ENCODE results near the gene TOR1AIP1.
"Not testable (repeated sequence)": the region's sequence is repeated elsewhere in the genome, so short reads cannot be mapped to it uniquely, and the experiment has no call there.

Gene TOR1AIP1

GRCh38 chr1:179929955-179930798 is 48.1 kb downstream of the TOR1AIP1 start:
- no peak overlapping the region for H3K4me3 ChIP-seq (ENCODE audit: low read length)
- DNase-seq (ENCODE audit: low read depth, low spot score): no peak

- no peak for DNase-seq (ENCODE audit: low read depth, low spot score)
Observed at GRCh38 chr1:179930867-179931266, 48.8 kb downstream of the TOR1AIP1 start.

GRCh38 chr1:179933219-179933618 is 51.1 kb downstream of the TOR1AIP1 start:
- DNase-seq (ENCODE audit: low read depth, low spot score): no peak

More at GRCh38 chr1:179930867-179931266, 48.8 kb downstream of the TOR1AIP1 start:
- no peak overlapping the region for H3K4me3 ChIP-seq (ENCODE audit: low read length)

GRCh38 chr1:179935909-179936496 is 53.9 kb downstream of the TOR1AIP1 start:
- DNase-seq (ENCODE audit: low read depth, low spot score): no peak
- H3K4me3 ChIP-seq (ENCODE audit: low read length): no peak overlapping the region

More at GRCh38 chr1:179933219-179933618, 51.1 kb downstream of the TOR1AIP1 start:
- no peak overlapping the region for H3K4me3 ChIP-seq (ENCODE audit: low read length)

- H3K4me3 ChIP-seq (ENCODE audit: low read length): no peak overlapping the region
- DNase-seq (ENCODE audit: low read depth, low spot score): no peak
Observed at GRCh38 chr1:179937668-179938254, 55.7 kb downstream of the TOR1AIP1 start.

- H3K4me3 ChIP-seq (ENCODE audit: low read length): no peak overlapping the region
- DNase-seq (ENCODE audit: low read depth, low spot score): no peak
Observed at GRCh38 chr1:179938752-179939151, 56.7 kb downstream of the TOR1AIP1 start.

GRCh38 chr1:179939941-179940340 is 57.9 kb downstream of the TOR1AIP1 start:
- H3K4me3 ChIP-seq (ENCODE audit: low read length): no peak overlapping the region
- DNase-seq (ENCODE audit: low read depth, low spot score): no peak

GRCh38 chr1:179941454-179941853 is 59.4 kb downstream of the TOR1AIP1 start:
- DNase-seq (ENCODE audit: low read depth, low spot score): no peak
- no peak overlapping the region for H3K4me3 ChIP-seq (ENCODE audit: low read length)

- no peak for DNase-seq (ENCODE audit: low read depth, low spot score)
Observed at GRCh38 chr1:179950651-179951050, 68.6 kb downstream of the TOR1AIP1 start.

GRCh38 chr1:179951383-179952144 is 69.5 kb downstream of the TOR1AIP1 start:
- H3K4me3 ChIP-seq (ENCODE audit: low read length): no peak overlapping the region

More at GRCh38 chr1:179950651-179951050, 68.6 kb downstream of the TOR1AIP1 start:
- H3K4me3 ChIP-seq (ENCODE audit: low read length): no peak overlapping the region

GRCh38 chr1:179952186-179952585 is 70.1 kb downstream of the TOR1AIP1 start:
- DNase-seq (ENCODE audit: low read depth, low spot score): no peak
- H3K4me3 ChIP-seq (ENCODE audit: low read length): no peak overlapping the region

More at GRCh38 chr1:179951383-179952144, 69.5 kb downstream of the TOR1AIP1 start:
- no peak for DNase-seq (ENCODE audit: low read depth, low spot score)

GRCh38 chr1:179953974-179954492 is 71.9 kb downstream of the TOR1AIP1 start:
- no peak for DNase-seq (ENCODE audit: low read depth, low spot score)
- peak overlapping the region; percentile 74 for H3K4me3 ChIP-seq (ENCODE audit: low read length)

GRCh38 chr1:179954493-179955286 is 72.6 kb downstream of the TOR1AIP1 start, which contains the start of gene CEP350:
Gene CEP350, plus strand, starts transcription at chr1:179954810. Its CDS starts 31,372 bp downstream, at chr1:179986182.
- H3K4me3 ChIP-seq (ENCODE audit: low read length): peak within 1 kb of the TSS; percentile 74
- peak; percentile 100 for DNase-seq (ENCODE audit: low read depth, low spot score)

- H3K4me3 ChIP-seq (ENCODE audit: low read length): peak overlapping the region; percentile 74
- no peak for DNase-seq (ENCODE audit: low read depth, low spot score)
Observed at GRCh38 chr1:179955287-179955680, 73.2 kb downstream of the TOR1AIP1 start.

GRCh38 chr1:179955731-179956130 is 73.6 kb downstream of the TOR1AIP1 start:
- no peak for DNase-seq (ENCODE audit: low read depth, low spot score)

GRCh38 chr1:179958359-179958758 is 76.3 kb downstream of the TOR1AIP1 start:
- DNase-seq (ENCODE audit: low read depth, low spot score): no peak

More at GRCh38 chr1:179955731-179956130, 73.6 kb downstream of the TOR1AIP1 start:
- H3K4me3 ChIP-seq (ENCODE audit: low read length): peak overlapping the region; percentile 74

GRCh38 chr1:179962168-179962567 is 80.1 kb downstream of the TOR1AIP1 start:
- not testable (repeated sequence) for H3K4me3 ChIP-seq (ENCODE audit: low read length); DNase-seq (ENCODE audit: low read depth, low spot score)

More at GRCh38 chr1:179958359-179958758, 76.3 kb downstream of the TOR1AIP1 start:
- H3K4me3 ChIP-seq (ENCODE audit: low read length): no peak overlapping the region

- DNase-seq (ENCODE audit: low read depth, low spot score): no peak
- H3K4me3 ChIP-seq (ENCODE audit: low read length): no peak overlapping the region
Observed at GRCh38 chr1:179966551-179966950, 84.5 kb downstream of the TOR1AIP1 start.

All from Jurkat, Clone E6-1 (cell line).